GM04504 (cell line): ENCODE data around the gene CDK6.
A peak's percentile ranks its signal among the peaks of the same experiment; 100 is the strongest.
"Not testable (repeated sequence)": the region's sequence is repeated elsewhere in the genome, so short reads cannot be mapped to it uniquely, and the experiment has no call there.

ENCODE experiments used
- DNase-seq: peaks from one replicate; pipeline ENCODE4 v3.0.0-alpha.2; 2012; ENCODE audit warnings: low read depth

CDK6 gene

GRCh38 chr7:92761391-92762097 is 74.8 kb downstream of the CDK6 start:
- DNase-seq = no peak

DNA sequence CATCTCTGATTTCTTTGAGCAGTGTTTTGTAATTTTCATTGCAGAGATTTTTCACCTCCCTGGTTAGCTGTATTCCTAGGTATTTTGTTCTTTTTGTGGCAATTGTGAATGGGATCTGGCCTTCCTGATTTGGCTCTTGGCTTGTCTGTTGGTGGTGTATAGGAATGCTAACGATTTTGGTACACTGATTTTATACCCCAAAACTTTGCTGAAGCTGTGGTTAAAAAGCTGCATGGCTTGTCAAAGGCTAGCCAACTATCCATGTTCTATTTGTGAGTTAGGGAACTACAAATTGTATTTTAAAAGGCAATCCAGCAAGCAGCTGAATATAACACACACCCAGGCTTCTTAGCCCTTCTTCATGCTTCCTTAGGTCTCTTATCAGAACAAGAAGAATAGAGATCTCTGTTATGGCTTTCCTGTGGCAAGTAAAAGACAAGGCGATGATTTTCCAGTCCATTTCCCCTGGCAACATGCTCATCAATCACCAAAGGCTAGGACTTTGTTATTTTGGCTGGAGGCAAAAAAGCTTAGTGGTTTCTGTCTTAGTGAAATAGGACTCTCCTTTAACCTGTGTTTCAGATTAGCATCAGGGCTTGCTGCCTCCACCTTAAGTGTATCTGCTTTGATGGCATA is 77.5 kb downstream of the CDK6 start:
- DNase-seq = no peak

- DNase-seq = not testable (repeated sequence)
Measured at GRCh38 chr7:92757311-92757910, 79.0 kb downstream of the CDK6 start.

DNA sequence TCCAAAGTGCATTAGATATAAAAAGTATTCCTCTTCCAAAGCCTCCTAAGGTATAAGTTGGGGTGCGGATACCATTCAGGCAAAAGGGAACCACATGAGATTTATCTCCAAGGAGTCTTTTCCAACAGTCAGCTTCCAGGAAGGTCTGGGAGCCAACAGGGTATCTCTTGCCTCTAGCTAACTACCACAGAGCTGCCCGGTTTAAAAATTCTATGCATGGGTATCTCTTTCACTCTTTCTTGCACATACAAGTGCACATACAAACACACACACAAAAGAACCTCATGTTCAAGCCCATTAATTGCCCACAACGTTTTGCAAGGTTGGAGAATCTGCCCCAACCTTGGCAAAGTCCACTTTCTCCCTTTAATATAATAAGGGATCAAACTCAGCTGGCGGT is 80.7 kb downstream of the CDK6 start:
- DNase-seq = no peak

GRCh38 chr7:92754919-92755581 is 81.3 kb downstream of the CDK6 start:
- DNase-seq = no peak

GRCh38 chr7:92753614-92754013 is 82.8 kb downstream of the CDK6 start:
- DNase-seq = no peak

GRCh38 chr7:92751902-92752901 is 84.2 kb downstream of the CDK6 start:
- peak; percentile 82 for DNase-seq

GRCh38 chr7:92750946-92751345 is 85.4 kb downstream of the CDK6 start:
- DNase-seq = no peak

GRCh38 chr7:92750447-92750839 is 85.9 kb downstream of the CDK6 start:
- no peak for DNase-seq

GRCh38 chr7:92749832-92750446 is 86.4 kb downstream of the CDK6 start:
- no peak for DNase-seq

DNA sequence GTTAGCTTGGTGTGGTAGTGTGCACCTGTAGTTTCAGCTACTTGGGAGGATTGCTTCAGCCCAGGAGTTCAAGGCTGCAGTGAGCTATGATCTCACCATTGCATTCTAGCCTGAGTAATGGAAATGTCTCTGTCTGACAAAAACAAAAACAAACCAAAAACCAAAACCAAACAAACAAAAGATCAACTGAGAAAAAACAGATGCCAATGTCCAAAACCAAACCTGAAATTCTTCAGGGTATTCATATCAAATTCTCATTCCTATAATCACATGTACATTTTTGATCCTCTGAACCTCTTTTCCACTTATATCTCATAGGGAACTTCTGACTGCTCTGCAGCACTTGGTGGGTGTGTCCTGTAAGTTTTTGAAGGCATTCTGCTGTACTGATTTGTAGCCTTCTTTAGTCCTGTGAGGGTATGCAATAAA is 87.0 kb downstream of the CDK6 start:
- no peak for DNase-seq

DNA sequence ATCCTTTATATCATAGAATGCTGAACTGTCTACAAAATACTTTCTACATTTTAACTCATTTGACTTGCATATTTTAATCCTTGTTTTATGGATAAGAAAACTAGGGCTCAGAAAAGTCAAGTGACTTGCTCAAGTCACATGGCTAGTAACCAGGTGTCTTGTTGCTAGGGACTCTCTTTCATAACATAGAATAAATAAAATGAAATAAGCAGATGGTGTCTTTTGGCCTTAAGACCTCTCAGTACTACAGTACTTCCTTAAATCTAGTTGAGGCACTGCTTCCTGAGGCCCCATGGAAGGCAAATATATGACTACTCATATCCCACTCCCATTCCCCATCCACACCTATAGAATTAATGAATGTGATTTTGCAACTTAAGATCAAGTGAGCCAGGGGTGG is 87.9 kb downstream of the CDK6 start:
- DNase-seq = no peak

GRCh38 chr7:92747041-92747835 is 89.1 kb downstream of the CDK6 start:
- DNase-seq = no peak

GRCh38 chr7:92745241-92745640 is 91.1 kb downstream of the CDK6 start:
- no peak for DNase-seq

GRCh38 chr7:92744180-92744579 is 92.2 kb downstream of the CDK6 start:
- not testable (repeated sequence) for DNase-seq

DNA sequence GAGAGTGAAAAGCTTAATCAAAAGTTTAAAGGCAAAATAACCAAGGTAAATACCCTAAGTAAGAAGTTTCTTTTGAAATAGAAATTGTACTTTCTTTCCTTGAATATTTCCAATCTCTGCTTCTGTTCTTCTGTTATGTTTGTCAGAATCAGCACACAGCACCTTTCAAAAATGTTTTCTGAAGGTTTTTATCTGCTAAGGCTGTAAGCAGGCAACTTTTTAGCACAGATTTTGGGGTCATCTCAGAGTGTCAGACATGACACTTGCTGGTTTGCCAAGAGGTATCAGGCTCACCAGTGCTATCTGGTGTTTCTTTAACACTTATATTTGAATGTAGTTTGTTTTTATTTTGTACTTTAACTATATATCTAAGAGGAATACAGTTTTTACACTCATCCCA is 94.2 kb downstream of the CDK6 start:
- no peak for DNase-seq

DNA sequence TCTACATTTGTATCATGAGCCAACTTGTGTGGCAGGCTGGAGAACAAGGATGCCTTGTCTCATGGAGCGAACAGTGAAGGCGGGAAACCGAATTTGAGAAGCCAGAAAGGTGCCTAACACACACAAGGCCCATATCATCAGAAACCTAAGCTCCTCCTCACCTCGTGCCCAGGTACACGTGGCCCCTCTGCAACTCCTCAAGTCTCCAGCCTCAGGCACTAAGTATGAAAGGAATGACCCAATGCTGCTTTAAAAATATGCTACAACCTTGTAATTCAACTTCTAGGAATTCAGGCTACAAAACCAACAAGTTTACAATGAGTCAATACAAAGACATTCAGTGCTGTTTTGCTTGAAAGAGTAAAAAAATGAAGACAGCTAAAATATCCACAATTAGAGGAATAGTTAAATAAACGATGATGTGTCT is 95.7 kb downstream of the CDK6 start:
- no peak for DNase-seq

- DNase-seq = no peak
Measured at GRCh38 chr7:92740134-92740533, 96.2 kb downstream of the CDK6 start.

- no peak for DNase-seq
Measured at GRCh38 chr7:92739091-92739490, 97.3 kb downstream of the CDK6 start.

DNA sequence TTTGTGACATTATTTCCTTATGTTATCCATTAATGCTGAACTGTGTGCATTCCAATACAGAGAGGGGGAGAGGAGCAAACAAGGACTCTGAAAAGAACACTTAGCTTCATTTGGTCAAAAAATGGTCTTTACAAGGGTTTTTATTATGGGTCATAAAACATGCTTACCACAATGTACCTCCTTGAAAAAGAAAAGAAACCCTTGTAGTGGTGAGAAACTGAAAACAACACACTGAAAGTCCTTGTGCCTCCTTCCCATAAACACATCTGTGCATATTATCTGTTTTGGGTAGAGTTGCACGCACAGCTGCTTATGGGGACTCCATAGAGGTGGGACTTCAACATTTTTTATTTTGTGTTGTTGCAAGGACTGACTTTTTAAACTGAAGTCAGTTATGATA is 98.7 kb downstream of the CDK6 start:
- DNase-seq = peak; percentile 28
